WTC11 (cell line): ENCODE results near the gene GUCY2C.

Source experiments
- CTCF ChIP-seq: fragments of 200-600 bp; IDR thresholded peaks from 2 replicates; pipeline ENCODE4 v1.8.0; 2022; ENCODE audit warnings: antibody characterized with exemption
- NR1H2 ChIP-seq: sonication (generic); formaldehyde crosslinking; IDR thresholded peaks from 2 replicates; pipeline ENCODE4 v1.9.0; 2021; ENCODE audit warnings: mild to moderate bottlenecking, moderate library complexity, missing genetic modification reagents

DNA sequence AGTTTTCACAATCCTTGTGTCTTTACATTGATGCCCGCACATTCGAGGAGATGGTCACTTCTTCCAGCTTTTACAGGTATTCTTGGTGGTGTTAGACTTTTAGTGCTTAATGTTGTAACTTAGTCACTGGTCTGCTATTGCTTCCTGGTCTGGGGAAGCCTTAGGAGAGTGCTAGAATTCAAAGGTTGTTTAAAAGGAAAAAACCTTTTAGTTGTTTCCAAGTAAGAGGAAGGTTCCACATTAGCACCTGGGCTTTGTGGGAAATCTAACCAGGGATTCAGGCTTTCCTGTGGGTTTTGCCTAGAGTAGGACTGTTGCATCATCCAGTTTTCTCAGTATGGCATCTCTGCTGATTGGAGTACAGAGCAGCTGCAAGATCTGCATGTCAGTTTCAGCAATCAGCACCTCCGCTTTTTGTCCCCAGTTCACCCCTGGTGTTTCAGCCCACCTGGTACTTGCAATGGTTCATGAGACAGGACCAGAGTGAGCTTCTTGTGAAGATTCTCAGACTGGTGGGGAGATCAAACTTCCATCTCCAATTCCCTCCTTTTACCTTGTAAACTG lies 84.7 kb downstream of the GUCY2C start:
- no peak for TF ChIP-seq CTCF
- no peak for TF ChIP-seq NR1H2 (CRISPR knock-in tag)
